Lower lobe of right lung (tissue), 2 donors: ENCODE results near the gene TRAPPC12. TPM values are rescaled to one million over a fixed set of nuclear protein-coding genes. Genes with fewer than 3 reads are reported as not detected.
"Not testable (repeated sequence)": the region's sequence is repeated elsewhere in the genome, so short reads cannot be mapped to it uniquely, and the experiment has no call there.

Experiments
- ATAC-seq, 2 donors: fragments of 200-7000 bp; cut with Tn5 transposase; one replicate each; pipeline ENCODE4 v1.9.1; 2020 to 2022; ENCODE audit warnings: mild to moderate bottlenecking in 2 of 2, moderate library complexity in 2 of 2
- DNase-seq: peaks from one replicate; pipeline ENCODE4 v3.0.0-alpha.2; 2020
- H3K27ac ChIP-seq: fragments of 200-600 bp; one replicate; pipeline ENCODE4 v1.8.0; 2022
- H3K27me3 ChIP-seq: fragments of 200-600 bp; one replicate; pipeline ENCODE4 v1.8.0; 2022; ENCODE audit warnings: low read depth
- H3K36me3 ChIP-seq: fragments of 200-600 bp; one replicate; pipeline ENCODE4 v1.8.0; 2022; ENCODE audit warnings: mild to moderate bottlenecking
- H3K4me1 ChIP-seq: fragments of 200-600 bp; one replicate; pipeline ENCODE4 v1.8.0; 2022
- H3K4me3 ChIP-seq: fragments of 200-600 bp; one replicate; pipeline ENCODE4 v1.8.0; 2022; ENCODE audit warnings: mild to moderate bottlenecking
- H3K9me3 ChIP-seq: fragments of 200-600 bp; one replicate; pipeline ENCODE4 v1.8.0; 2022
- CTCF ChIP-seq: fragments of 200-600 bp; IDR thresholded peaks from one replicate; pipeline ENCODE4 v1.8.0; 2022; ENCODE audit warnings: antibody characterized with exemption, mild to moderate bottlenecking
- intact Hi-C: fragments of 100-400 bp; cut with DNase I; formaldehyde crosslinking; loops from one replicate; pipeline ENCODE4 v1.11.0; 2022
- total RNA-seq: library from RNA; stranded (reverse); fragmentation: NEBNext Ultra II Directional; extraction: Animal tissue kit (Norgen Biotek cat#: 25700); gene quantifications from one replicate; pipeline ENCODE4 v1.2.1, GENCODE V29; 2021
- donor health status: DM: no; HTN: yes; CAD: no; lungs with severe emphysema.

The TRAPPC12 gene
- total RNA-seq, 1 donor from 2014 or later: 93.8 TPM

- DNase-seq (no peak), ATAC-seq (no peak)
- Histone ChIP-seq H3K4me3 (no peak overlapping the region), H3K27ac (no peak overlapping the region), H3K36me3 (peaks cover 38% of the 10 kb centered on the region), H3K4me1 (no peaks in the 10 kb centered on the region), H3K9me3 (no peaks in the 10 kb centered on the region), H3K27me3 (no peaks in the 10 kb centered on the region)
- no peak for TF ChIP-seq CTCF
- intact Hi-C loops: no loop called here
Observed at GRCh38 chr2:3451926-3452671, 72.6 kb downstream of the TRAPPC12 start.

DNA sequence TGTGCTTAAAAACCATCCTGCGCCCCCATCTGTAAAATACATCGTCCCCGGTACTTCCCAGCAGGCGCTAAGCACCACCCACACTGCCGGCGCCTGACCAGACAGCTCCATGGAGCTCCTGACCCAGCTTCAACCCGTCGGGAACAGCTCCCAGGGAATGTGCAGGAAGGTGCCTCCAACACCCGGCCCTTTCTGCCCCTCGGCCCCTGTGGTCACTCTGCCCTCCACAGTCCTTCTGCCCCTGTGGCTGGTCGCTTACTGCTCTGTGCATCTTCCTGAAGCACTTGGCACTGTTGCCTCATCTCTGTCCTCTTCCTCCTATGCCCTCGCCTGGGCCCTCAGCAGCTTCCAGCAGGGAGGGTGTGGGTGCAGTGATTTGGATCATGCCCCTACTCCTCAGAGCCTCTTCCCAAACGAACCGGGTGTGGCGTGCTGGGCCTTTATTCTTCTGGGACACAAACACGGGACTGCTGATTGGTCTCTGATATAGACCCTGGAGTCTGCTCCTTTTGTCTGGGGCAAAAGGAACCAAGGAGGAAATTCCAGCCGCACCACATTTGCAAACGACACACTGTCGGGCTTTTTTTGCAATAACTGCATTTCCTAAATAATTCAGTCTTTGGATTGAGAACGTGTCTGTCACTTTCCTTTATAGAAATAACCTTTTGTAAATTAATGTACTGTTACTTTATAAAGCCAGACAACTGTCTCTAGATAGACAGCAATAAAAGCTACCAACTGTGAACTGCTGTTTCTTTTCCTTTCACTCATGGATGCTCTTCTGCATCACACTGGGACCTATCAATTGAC is 73.9 kb downstream of the TRAPPC12 start:
- peaks cover 42% of the 10 kb centered on the region for H3K36me3 ChIP-seq
- H3K4me3 ChIP-seq: no peak overlapping the region
- H3K27ac ChIP-seq: no peak overlapping the region
- no peaks in the 10 kb centered on the region for H3K9me3 ChIP-seq
- no peak for ATAC-seq
- no peak for TF ChIP-seq CTCF
- H3K4me1 ChIP-seq: no peaks in the 10 kb centered on the region
- intact Hi-C loops: no loop called here
- DNase-seq: no peak
- no peaks in the 10 kb centered on the region for H3K27me3 ChIP-seq

GRCh38 chr2:3454005-3454404 is 74.5 kb downstream of the TRAPPC12 start:
- H3K4me3 ChIP-seq, intact Hi-C loops, H3K4me1 ChIP-seq, H3K9me3 ChIP-seq, DNase-seq, ATAC-seq, H3K27ac ChIP-seq, H3K27me3 ChIP-seq: not testable (repeated sequence)
- peaks cover 47% of the 10 kb centered on the region for H3K36me3 ChIP-seq

DNA sequence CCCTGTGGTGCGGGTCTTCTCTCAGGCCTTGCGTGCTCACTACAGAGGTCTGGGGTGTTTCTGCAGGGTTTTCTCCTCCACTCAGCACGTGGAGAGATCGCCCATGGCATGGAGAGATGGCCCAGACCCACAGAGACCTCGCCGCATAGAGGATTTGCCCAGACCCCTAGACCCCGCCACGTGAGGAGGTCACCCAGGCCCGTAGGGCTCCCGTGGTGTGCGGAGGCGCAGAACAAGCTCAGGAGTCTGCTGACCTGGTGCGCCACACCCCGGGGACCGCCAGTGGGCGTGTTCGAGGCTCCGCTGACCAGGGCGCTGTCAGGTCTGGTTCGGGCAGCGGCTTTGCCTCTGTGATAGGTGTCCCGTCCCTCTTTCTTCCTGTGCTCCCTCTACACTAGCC is 75.3 kb downstream of the TRAPPC12 start:
- Histone ChIP-seq H3K27me3 (no peaks in the 10 kb centered on the region), H3K4me1 (no peaks in the 10 kb centered on the region), H3K9me3 (no peaks in the 10 kb centered on the region), H3K4me3 (no peak overlapping the region), H3K36me3 (peaks cover 47% of the 10 kb centered on the region), H3K27ac (no peak overlapping the region)
- DNase-seq: no peak
- no peak for TF ChIP-seq CTCF
- intact Hi-C loops: no loop called here
- no peak for ATAC-seq

DNA sequence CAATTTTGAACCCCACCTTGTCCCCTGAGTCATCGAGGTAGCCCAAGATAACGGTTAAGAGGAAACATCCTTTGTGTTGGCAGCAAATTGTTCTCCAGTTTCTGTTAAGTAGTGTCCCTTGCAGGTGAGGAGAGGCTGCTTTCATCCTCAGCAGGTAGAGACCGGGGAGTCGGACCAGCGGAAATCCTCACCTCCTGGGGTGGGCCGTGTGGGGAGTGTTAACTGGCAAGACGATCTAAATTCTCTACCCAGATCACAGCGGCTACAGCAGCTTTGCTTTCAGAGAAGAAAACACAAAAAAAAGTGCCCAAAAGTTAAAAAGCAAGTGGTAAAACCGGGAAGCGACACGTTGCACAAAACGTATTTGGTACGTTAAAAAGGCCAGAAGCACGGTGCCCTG is 76.6 kb downstream of the TRAPPC12 start:
- ATAC-seq (no peak), DNase-seq (no peak)
- no peak for TF ChIP-seq CTCF
- H3K36me3 ChIP-seq: peaks cover 51% of the 10 kb centered on the region
- no peak overlapping the region for H3K4me3 ChIP-seq
- intact Hi-C loops: no loop called here
- H3K9me3 ChIP-seq: no peaks in the 10 kb centered on the region
- no peak overlapping the region for H3K27ac ChIP-seq
- no peaks in the 10 kb centered on the region for H3K27me3 ChIP-seq
- H3K4me1 ChIP-seq: no peaks in the 10 kb centered on the region
